GM18861 (cell line): ENCODE data around the gene SAXO1.
A peak's percentile ranks its signal among the peaks of the same experiment; 100 is the strongest.
"Not testable (repeated sequence)": the region's sequence is repeated elsewhere in the genome, so short reads cannot be mapped to it uniquely, and the experiment has no call there.

Experiments
- ATAC-seq: cut with Tn5 transposase; IDR thresholded peaks from one replicate; pipeline ENCODE4 v1.9.1; 2021; ENCODE audit not compliant: unreplicated experiment

SAXO1 gene

GRCh38 chr9:19033015-19033414 lies at the start of gene SAXO1:
Gene SAXO1 (minus strand): TSS chr9:19033209. CDS start chr9:19032908, 301 bp downstream.
- no peak for ATAC-seq

- no peak for ATAC-seq
Measured at GRCh38 chr9:19074836-19075235, 41.8 kb upstream of the SAXO1 start.

DNA sequence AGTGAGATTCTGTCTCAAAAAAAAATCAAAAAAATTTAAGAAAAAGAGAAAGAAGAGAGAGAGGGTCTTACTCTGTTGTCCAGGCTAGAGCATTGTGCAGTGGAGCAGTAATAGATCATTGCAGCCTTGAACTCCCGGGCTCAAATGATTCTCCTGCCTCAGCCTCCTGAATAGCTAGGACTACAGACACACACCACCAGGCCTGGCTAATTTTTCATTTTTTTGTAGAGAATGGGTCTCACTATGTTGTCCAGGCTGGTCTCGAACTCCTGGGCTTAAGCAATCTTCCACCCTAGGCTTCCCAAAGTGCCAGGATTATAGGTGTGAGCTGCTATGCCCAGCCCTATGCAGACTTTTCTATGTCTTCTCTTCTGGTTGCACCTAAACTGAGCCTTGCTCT lies 41.2 kb upstream of the SAXO1 start:
- no peak for ATAC-seq

- ATAC-seq, result no peak
Measured at GRCh38 chr9:19057033-19057432, 24.0 kb upstream of the SAXO1 start.

DNA sequence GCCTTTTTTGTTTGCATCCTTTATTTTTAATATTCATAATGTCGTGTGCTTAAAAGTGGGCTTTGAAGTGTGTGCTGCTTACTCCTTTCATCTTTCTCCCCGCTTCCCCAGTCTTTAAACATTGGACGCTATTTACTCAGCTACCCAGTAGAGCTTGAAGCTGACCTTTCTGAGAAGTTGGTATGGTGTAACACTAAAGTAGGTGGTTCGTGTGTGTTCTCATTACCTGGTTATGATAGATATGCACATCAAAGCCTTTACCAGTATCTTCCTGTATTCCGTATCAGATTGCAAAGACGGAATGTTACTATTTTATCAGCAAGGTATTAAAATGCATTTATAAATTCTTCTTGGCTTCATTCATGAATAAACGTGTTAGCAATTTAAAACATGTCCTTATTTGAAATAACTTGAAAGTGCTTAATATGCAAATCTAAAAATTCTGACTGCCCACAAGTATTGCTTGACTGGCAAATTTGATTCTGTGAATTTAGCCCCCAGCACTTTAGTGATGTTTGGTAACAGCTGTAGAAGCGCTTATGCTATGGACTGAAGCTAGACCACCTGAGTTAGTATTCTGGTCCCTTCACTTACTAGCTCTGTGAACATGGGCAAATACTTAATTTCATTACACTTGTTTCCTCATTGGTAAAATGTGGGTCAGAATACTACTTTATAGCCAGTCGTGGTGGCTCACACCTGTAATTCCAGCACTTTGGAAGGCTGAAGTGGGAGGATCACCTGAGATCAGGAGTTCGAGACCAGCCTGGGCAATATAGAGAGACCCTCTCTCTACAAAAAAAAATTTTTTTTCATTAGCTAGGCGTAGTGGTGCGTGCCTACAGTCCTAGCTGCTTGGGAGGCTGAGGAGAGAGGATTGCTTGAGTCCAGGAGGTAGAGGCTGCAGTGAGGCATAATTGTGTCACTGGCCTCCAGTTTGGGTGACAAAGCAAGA lies 17.9 kb upstream of the SAXO1 start:
- no peak for ATAC-seq

- ATAC-seq, result no peak
Measured at GRCh38 chr9:19049917-19050636, 17.1 kb upstream of the SAXO1 start.

GRCh38 chr9:19048966-19049916 lies 16.2 kb upstream of the SAXO1 start, which contains the start of gene RRAGA:
Gene RRAGA (plus strand): TSS chr9:19049427. CDS start chr9:19049660, 233 bp downstream.
- peak; percentile 89 for ATAC-seq

- no peak for ATAC-seq
Measured at GRCh38 chr9:19036611-19037010, 3.6 kb upstream of the SAXO1 start.

DNA sequence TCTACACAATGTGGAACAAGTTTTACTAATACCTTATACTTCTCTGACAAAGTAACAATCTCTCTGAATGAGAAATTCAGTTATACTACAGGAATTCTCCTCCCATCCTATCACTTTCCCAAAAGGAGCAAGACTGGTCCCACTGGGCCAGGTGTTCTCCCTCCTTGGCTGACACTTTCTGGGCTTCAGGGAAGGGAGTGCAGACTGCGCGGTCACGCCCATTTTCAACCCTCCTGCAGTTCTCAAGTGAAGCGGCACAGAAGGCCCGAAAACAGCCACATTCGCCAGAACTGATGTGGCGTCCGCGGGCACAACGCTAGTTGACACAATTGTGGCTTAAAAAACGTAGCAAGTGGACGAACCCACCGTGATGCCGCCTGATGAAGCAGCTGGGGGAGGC lies 603 bp downstream of the SAXO1 start:
- ATAC-seq, result no peak

GRCh38 chr9:19030899-19031298 lies 2.1 kb downstream of the SAXO1 start:
- ATAC-seq, result no peak

- ATAC-seq, result peak; percentile 63
Measured at GRCh38 chr9:19028835-19029451, 4.1 kb downstream of the SAXO1 start.

DNA sequence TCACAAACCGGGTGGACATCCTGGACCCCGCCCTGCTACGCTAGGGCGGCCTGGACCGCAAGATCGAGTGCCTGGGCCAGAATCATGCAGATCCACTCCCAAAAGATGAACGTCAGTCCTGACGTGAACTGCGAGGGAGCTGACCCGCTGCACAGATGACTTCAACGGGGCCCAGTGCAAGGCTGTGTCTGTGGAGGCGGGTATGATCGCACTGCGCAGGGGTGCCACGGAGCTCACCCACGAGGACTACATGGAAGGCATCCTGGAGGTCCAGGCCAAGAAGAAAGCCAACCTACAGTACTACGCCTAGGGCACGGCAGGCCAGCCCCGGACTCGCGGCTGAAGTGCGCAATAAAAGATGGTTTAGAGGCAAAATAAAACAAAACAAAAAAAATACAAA lies 5.2 kb downstream of the SAXO1 start:
- no peak for ATAC-seq

DNA sequence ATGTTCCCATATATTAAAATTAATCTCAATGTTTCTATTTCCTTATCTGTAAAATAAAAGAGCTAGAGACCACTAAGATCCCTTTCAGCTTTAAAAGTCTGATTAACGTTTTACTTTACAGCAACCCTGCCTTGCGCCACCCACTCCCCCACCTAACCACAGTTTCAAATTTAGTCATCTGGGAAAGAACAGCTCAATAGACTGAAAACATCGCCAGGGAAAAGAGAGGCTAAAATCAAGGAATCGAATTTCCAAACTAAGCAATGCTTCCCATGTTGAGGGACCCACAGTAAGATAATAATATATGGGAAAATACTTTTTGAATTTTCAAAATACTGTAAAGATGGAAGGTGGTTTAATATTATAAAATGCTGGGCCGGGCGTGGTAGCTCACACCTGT lies 6.6 kb downstream of the SAXO1 start:
- ATAC-seq, result no peak

DNA sequence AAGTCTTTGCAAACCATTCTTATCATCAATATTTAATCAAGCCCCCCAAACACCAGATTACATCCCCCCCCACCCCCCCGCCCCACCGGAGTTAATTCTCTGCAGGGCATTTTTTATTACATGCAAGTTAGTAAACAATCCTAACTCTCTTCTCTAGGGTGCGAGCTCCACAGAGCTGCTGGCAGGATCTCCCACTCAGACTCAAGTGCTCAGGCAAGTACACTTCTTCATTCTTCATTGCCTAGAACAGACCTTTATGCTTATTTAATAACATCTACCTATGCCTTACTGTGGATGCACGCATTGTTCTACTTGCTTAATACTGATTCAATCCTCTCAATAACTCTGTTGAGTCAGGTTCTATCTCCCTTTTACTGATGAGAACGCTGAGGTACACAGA lies 9.9 kb downstream of the SAXO1 start:
- no peak for ATAC-seq

DNA sequence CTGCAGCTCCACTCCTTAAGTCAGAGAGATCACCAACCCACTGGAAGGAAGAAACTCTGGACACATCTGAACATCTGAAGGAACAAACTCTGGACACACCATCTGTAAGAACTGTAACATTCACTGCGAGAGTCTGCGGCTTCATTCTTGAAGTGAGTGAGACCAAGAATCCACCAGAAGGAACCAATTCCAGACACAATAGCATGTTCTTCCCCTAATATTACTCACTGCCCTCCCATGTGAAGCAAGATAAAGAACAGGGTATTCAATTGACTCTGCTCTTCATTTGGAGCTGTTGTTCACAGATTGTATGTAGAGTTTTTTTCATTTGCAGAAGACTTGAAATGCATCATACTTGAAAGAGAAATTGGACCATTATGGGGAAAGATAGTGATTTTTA lies 10.8 kb downstream of the SAXO1 start:
- no peak for ATAC-seq

DNA sequence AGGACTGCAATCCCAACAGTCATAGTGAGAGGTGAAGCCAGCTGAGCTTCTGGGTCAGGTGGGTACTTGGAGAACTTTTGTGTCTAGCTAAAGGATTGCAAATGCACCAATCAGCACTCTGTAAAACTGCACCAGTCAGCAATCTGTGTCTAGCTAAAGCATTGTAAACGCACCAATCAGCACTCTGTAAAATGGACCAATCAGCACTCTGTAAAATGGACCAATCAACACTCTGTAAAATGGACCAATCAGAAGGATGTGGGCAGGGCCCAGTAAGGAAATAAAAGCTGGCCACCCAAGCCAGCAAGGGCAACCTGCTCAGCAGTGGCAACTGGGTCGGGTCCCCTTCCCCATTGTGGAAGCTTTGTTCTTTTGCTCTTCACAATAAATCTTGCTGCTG lies 11.4 kb downstream of the SAXO1 start:
- ATAC-seq, result not testable (repeated sequence)

DNA sequence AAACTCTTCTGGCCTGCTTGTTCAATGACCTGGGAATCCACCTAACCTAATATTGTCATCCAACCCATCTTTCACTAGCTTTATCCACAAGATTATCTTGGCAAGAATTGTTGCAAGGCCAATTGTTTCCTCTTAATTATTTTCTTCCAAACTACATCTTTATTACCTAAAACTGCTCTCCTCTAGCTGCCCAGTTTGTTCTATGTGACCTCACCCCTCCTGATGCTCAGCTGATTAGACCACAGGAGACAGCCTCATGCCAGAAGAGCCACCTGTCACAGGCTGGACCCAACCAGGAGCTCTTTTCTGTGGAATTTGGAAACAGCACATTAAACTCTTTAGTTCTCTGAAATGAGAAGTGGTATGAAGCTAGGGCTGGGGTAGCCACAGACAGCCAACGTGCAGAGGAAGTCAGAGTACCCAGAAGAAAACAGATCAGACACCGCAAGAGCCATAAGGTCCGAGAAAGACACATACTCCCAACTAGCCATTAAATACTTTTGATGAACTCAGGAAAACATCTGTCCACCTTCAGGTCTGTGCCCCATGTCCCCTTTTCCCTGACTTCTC lies 12.0 kb downstream of the SAXO1 start:
- no peak for ATAC-seq

GRCh38 chr9:19018201-19018600 lies 14.8 kb downstream of the SAXO1 start:
- ATAC-seq, result no peak

- ATAC-seq, result no peak
Measured at GRCh38 chr9:19009391-19009965, 23.5 kb downstream of the SAXO1 start.

- no peak for ATAC-seq
Measured at GRCh38 chr9:19000133-19000532, 32.9 kb downstream of the SAXO1 start.
